TTC549 (cell line): ENCODE results near the gene FGF22.
"Not testable (repeated sequence)": the region's sequence is repeated elsewhere in the genome, so short reads cannot be mapped to it uniquely, and the experiment has no call there.

ENCODE experiments used
- FAIRE-seq: peaks from 2 replicates; lab custom pipeline; 2012; peaks lifted over from hg19 to GRCh38; lab: Jason Lieb, UNC

Gene FGF22

DNA sequence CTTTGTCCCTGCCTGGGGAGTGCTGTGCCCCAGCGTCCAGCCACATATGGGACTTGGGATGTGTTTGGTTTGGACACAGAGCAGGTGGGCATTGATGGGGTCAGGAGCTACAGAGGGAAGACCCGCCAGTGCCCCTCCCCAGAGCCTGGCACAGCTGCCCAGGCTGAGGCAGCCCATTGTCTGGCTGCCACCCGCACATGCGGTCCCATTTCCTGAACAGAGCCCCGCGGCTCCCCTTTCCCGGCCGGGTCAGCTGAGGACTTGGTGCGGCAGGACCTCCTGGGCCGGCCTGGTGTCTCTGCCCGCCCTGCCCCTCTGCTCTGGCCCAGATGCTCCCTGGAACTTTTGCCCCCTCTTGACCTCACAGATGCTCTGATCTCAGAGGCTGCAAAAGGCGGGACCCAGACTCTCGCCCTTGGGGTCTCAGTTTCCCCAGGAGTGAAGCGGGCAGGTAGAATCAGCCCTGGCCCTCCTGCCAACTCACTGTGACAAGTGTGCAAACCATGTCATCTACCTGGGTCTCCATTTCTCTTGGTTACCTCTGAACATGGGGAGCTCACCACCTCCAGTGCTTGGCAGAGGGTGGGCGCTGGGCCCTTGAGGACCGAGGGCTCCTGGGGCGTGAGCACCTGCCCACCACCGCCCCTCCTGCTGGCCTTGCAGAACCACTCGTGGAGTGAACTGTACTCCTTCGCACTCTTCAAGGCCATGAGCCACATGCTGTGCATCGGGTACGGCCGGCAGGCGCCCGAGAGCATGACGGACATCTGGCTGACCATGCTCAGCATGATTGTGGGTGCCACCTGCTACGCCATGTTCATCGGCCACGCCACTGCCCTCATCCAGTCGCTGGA lies 32.2 kb upstream of the FGF22 start:
- FAIRE-seq, result no peak

DNA sequence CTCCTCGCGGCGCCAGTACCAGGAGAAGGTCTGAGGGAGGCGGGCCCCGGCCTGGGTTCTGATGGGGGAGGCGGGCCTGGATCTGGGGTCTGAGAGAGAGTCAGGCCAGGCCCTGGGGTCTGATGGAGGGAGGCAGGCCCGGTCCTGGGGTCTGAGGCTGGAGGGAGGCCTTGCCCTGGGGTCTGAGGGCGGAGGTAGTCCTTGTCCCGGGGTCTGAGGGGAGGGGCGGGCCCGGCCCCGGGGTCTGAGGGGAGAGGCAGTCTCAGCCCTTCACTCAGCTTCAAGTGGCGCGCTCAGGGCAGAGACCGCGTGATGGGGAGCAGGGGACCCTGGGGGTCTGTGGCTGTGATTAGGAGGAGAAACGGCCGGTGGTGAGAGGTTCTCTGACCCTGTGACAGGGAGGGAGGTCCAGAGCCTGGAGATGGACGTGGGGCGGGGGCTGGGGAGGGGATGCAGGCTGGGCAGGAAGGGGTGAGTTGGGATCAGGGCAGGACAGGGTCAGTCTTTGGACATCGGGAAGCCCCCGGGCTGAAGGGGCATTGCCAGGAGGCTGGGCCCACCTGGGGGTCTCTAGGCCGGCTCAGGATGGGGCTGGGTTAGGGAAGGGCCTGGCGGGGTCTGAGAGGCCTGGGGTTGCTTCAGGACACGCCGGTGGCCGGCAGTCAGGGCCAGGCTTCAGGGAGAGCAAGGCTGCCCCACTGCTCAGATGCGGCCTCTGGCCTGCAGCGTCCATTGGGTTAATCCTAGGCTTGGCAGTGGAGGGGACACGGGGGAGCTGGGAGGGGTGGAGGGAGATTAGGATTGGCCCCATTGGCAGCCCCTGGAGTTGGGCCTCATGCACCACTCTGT lies 31.3 kb upstream of the FGF22 start:
- FAIRE-seq, result no peak

DNA sequence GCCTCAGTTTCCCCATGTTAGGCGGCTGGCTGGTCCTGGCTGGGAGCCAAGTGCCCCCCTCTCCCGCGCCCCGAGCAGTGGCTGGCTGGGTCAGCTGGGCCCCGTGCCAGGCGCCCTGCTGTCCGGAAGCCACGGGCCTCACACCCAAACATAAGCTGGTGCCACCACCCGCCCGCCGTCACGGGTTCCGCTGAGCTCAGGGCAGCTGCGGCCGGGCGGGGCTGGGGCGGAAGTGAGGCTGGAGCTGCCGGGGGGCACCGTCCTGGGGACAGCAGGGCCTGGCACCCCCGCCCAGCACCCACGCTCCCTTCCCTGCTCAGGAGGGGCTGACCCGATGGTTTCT lies 30.7 kb upstream of the FGF22 start:
- no peak for FAIRE-seq

DNA sequence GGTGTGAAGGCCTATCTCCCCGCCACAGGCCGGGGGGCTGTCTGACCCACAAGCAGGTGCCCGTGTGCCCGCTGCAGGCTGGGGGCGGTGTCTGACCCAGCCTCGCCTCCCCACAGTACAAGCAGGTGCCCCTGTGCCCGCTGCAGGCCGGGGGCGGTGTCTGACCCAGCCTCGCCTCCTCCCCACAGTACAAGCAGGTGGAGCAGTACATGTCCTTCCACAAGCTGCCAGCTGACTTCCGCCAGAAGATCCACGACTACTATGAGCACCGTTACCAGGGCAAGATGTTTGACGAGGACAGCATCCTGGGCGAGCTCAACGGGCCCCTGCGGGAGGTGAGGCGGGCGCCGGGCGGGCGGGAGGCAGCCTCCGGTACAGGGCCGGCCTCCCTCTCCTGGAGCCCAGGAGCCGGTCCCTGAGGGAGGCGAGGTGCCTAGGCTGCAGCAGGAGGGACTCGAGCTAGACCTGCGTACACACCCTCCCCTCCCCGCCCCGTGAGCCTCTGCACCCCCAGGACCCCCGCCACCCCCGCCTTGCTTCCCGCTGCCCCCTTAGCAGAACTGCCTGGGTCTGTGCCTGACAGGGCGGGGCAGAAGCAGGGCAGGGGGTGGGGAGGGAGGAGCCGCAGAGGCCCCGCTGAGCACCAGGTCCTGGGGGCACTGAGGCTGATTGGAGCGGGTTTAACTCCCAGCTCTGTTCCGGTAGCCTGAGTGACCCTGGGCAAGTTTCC lies 29.4 kb upstream of the FGF22 start:
- no peak for FAIRE-seq

DNA sequence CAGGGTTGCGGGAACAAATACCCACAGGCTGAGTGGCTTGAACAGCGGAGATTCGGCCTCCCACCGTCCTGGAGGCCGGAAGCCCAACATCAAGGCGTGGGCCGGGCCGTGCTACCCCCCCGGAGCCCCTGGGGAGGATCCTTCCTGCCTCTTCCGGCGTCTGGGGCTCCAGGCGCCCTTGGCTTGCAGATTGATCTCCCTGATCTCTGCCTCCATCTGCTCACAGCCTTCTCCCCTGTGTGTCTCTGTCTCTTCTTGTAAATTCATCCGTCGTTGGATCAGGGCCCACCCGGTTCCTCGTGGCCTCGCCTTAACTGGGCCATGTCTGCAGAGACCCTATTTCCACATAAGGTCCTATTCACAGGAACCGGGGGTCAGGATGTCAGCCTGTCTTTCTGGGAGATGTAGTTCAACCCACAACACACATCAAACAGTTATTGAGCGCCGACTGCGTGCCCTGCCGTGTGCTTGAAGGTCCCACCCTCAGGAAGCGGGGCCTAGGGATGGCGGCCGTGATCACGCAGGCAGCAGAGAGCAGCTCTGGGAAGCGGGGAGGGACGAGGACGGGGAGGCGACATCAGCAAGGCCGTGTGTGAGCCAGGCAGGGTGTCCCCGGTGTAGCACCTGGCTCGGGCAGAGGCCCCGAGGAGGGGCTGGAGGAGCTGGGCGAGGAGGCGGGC lies 28.7 kb upstream of the FGF22 start:
- no peak for FAIRE-seq

DNA sequence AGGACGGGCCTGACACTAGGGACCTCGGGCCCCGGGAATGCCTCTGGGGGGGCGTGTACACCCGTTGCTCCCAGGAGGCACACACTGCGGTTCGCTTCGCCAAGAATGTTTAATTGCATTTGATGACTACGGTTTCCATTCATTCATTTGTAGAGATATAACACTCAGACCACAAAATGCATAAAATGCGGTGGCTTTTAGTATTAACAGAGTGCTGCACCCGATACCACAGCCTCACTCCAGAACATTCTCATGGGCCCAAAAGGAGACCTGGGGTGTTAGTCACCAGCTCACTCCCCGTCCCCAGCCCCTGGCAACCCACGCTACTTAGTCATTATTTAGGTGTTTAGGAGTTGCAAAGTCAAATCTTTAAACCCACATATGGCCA lies 28.2 kb upstream of the FGF22 start:
- no peak for FAIRE-seq

DNA sequence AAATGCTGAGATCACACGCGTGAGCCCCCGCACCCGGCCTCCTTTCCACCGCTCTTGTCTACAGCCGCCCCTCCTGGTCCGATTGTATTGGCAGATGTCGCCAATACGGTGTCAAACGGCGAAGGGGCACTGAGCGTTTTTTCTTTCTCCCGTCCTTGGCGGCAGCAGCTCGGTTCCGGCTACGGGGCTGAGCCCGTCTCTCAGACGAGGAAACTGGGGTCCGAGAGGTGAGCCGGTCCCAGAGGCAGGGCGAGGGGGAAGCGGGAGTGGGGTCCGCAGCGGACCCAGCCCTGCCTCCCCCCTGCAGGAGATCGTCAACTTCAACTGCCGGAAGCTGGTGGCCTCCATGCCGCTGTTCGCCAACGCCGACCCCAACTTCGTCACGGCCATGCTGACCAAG lies 26.7 kb upstream of the FGF22 start:
- no peak for FAIRE-seq

DNA sequence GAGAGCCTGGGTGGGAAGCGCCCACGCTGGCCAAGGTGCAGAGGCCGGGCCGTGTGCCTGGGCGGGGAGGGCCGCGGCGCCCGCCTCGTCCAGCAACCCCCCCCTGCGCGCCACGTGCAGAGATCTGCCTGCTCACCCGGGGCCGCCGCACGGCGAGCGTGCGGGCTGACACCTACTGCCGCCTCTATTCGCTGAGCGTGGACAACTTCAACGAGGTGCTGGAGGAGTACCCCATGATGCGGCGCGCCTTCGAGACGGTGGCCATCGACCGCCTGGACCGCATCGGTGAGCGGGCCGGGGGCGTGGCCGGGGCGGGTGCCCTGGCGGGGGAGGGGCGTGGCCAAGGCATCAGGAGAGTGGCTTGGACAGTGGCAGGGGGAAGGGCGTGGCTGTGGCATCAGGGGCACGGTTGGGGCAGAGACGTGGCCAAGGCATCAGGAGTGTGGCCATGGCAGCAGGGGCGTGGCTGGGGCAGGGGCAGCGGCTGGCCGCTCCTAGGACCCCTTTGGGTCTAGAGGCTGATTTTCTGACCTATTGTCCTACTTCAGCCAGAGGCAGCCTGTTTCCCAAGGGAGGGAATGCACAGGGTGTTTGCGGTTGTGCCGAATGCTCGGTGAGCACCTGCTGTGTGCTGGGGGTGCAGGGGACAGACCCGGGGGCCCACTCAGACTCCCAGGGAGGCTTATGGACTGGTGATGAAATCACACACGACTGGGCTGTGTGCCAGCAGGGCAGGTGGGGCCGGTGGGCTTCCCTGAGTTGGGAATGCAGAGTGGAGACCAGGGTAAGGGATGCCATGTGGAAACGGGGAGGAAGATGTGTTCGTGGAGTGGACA lies 25.7 kb upstream of the FGF22 start:
- no peak for FAIRE-seq

DNA sequence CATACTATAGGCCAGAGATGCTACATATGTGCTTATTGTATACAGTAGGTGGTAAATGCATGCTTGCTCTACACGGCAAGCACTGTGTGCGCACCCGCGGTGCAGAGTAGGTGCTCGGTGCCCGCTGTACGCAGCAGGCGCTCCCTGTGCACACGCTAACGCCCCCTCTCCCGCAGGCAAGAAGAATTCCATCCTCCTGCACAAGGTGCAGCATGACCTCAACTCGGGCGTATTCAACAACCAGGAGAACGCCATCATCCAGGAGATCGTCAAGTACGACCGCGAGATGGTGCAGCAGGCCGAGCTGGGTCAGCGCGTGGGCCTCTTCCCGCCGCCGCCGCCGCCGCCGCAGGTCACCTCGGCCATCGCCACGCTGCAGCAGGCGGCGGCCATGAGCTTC lies 24.1 kb upstream of the FGF22 start:
- no peak for FAIRE-seq

DNA sequence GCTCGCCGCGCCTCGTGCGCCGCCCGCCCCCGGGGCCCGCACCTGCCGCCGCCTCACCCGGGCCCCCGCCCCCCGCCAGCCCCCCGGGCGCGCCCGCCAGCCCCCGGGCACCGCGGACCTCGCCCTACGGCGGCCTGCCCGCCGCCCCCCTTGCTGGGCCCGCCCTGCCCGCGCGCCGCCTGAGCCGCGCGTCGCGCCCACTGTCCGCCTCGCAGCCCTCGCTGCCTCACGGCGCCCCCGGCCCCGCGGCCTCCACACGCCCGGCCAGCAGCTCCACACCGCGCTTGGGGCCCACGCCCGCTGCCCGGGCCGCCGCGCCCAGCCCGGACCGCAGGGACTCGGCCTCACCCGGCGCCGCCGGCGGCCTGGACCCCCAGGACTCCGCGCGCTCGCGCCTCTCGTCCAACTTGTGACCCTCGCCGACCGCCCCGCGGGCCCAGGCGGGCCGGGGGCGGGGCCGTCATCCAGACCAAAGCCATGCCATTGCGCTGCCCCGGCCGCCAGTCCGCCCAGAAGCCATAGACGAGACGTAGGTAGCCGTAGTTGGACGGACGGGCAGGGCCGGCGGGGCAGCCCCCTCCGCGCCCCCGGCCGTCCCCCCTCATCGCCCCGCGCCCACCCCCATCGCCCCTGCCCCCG lies 23.5 kb upstream of the FGF22 start:
- no peak for FAIRE-seq

DNA sequence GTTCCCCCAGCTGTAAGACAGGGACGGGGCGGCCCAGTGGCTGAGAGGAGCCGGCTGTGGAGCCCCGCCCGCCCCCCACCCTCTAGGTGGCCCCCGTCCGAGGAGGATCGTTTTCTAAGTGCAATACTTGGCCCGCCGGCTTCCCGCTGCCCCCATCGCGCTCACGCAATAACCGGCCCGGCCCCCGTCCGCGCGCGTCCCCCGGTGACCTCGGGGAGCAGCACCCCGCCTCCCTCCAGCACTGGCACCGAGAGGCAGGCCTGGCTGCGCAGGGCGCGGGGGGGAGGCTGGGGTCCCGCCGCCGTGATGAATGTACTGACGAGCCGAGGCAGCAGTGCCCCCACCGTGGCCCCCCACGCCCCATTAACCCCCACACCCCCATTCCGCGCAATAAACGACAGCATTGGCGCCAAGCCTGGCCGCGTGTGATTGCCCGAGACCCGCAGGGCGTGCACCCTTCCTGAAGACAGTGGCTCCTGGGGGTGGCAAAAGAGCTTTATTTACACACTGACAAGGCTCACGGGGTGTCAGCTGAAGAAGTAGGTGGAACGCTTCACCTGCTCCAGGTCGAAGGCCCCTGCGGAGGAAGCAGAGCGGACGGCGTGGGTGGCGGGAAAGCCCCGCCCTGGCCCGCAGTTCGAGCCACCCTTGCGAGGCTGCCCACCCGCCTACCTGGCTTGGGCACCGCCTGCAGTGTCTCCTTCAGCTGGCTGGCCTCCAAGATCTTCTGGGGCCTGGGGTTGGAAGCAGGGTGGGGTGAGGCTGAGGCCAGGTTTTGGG lies 22.7 kb upstream of the FGF22 start:
- FAIRE-seq, result no peak

DNA sequence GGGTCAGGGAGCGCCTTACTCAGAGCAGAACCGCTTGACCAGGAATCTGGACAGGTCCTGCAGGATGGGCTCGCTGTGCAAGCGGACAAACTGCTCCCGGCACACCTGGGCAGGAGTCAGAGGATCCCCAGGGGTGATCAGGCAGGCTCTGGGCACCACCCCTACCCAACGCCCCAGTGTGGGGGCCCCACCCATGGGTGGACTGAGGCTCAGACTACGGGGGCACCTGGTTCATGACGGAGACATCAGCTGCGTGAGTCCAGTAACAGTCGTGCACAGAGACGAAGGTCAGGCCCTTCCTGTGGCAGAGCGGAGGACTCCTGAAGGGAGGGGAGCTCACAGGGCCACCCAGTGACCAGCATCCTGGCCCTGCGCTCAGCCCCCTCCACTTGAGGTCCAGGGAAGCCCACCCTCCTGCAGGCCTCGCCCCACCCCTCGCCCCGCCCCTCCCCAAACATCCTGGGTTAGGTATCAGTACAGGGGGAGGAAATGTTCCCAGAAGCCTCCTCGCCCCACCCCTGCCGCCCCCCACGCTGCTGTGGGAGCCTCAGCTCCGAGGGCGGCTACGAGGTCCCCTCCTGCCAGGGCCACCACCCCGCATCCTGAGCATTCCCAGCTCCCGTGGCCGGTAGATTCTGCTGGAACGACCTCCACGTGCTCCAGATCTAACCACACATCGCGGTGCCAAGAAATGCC lies 22.0 kb upstream of the FGF22 start:
- FAIRE-seq, result no peak

DNA sequence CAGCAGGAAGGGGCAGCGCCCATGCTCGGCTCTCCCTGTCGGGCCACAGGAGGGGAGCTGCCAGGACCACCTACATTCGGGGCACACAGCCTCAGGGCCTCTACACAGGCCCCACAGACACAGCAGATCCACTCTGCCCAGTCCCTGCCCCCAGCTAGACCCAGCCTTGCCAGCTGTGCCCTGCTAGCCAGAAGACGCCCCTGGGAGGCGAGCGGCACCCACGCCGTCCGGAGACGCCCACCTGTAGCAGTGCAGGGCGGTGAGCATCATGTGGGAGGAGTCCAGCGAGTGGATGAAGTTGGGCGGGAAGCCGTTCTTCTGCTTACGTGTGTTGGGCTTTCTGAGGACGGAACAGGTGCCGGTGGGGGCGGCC lies 21.4 kb upstream of the FGF22 start:
- FAIRE-seq, result no peak

DNA sequence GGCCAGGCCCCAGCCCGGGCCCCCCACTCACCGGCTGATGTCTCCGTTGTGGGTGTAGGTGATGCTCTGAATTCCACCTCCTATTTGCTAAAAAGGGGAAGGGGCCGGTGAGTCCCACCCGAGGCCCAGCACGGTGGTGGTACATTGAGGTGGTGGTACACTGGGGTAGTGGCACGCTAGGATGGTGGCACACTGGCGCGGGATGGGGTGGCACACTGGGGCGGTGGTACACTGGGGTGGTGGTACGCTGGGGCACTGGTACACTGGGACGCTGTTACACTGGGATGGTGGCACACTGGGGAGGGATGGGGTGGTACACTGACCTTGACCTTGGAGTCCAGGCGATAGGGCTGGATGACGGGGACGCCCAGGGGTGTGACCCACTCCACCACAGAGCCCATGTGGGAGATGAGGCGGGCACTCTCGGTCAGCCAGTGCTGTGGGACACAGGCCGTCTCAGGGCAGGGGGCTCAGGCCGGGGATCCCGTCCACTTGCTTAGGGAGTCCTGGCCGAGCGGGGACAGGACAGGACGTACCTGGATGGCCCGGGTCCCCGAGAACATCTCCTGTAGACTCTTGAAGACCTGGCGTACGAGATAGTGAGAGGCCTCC lies 20.9 kb upstream of the FGF22 start:
- FAIRE-seq, result no peak

DNA sequence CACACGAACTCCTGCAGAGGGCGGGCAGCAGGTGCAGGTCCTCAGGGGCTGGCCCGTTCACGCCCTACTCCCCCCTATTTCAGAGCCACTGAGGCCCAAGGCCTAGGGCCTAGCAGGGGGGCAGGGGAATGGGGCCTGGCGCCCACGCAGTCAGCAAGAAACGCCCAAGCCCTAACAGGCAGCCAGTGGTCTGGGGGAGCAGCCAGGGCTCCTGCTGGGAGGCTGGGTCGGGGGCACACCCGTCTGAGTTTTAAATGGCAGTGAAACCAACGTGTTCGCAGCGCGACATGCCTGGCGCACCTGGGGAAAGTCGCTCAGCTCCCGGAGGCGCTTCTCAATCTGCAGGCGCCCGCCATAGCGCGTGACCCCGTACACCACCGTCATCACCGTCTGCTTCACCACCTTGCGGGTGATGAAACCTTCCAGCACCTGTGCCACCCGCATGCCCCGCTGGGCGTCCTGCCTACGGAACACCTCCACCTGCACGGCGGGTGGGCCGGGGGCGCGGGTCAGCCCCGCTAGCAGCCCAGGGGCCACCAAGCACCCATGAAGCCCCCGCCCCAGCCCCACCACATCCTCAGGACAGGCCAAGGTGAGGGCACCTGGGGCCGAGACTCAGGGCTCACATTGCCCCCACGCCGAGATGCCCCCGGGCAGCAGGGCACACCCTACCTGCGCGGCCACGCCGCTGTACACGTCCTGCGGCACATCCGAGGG lies 20.2 kb upstream of the FGF22 start:
- FAIRE-seq, result no peak

DNA sequence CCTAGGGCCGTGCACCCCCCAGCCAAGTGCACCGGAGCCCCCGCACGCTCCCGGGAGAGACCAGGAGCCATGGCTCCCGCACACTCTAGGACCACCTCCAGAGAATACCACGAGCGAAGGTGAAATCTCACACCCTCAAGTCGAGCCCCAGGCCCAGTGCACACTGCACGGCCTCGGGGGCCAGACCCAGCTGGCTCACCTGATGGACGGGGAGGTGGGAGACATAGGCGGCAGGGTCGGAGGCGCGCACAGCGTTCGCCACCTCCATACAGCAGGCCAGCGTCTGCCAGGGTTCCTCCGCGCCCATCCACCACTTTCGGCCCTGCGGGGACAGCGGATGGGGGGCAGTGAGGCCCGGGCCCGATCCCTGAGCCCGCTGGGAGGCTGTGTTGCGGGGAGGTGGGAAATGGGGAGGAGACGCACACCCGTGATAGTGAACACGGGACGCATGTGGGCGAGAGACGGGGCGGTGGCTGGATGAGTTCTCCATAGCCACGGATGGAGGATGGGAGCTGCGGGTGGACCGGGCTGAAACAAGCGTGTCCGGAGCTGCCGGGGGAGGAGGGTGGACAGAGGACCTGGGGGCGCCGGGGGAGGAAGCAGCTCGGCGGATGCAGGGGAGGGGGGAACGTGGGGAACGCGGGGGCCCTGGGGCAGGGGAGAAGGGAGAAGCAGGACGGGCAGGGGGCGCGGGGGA lies 19.4 kb upstream of the FGF22 start:
- FAIRE-seq, result no peak

DNA sequence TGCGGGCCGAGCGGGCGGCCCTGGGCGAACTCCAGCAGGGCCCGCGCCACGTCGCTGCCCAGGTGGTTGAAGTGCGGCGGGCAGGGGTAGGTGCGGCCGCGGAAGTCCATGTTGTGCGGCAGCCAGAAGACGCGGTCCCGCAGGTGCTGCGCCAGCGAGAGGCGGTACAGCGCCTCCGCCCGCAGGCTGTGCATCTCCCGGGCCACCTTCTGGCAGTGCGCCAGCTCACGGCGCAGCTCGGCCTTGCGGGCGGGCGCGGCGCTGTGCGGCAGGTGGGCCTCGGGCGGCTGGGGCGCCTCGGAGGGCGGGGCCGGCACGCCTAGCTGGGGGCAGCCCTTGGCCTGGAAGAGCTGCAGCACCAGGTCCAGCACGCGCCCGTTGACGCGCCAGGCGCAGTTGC lies 18.5 kb upstream of the FGF22 start:
- FAIRE-seq, result not testable (repeated sequence)

DNA sequence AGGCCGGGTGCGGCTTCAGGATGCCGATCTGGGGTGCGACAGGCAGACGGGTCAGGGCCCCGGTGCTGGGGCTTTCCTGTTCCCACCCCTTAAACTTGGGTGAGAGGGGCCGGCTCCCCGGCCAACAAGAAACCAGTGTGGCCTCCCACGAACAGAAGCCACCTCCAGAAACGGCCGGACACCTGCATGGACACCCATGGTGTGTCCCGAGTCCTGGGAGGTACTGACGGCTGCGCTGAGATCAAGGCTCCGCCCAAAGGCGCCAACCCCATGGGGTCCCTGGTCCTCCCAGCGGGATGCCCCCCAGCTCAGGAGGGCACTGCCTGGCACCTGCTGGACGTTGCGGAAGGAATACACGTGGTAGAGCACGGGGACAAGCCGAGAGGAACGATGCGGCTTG lies 17.9 kb upstream of the FGF22 start:
- no peak for FAIRE-seq
